RWPE2 (cell line): ENCODE data around the gene RFX5.

Source experiments
- ATAC-seq: fragments of 200-7000 bp; cut with Tn5 transposase; 3 replicates; pipeline ENCODE4 v1.9.1; 2021; ENCODE audit warnings: low read depth
- DNase-seq: peaks from one replicate; pipeline ENCODE4 v3.0.0-alpha.2; 2020; ENCODE audit warnings: low spot score
- H3K27ac ChIP-seq: fragments of 450-650 bp; 2 replicates; pipeline ENCODE4 v1.5.1; 2017; ENCODE audit warnings: mild to moderate bottlenecking; ENCODE audit not compliant: poor library complexity, severe bottlenecking
- H3K27me3 ChIP-seq: fragments of 250-450 bp; sonication (Bioruptor Pico); 2 replicates; pipeline ENCODE4 v1.5.1; 2021; ENCODE audit warnings: mild to moderate bottlenecking, moderate library complexity; ENCODE audit not compliant: insufficient read depth, poor library complexity, severe bottlenecking
- H3K36me3 ChIP-seq: fragments of 250-450 bp; sonication (Bioruptor Pico); 2 replicates; pipeline ENCODE4 v1.5.1; 2020; ENCODE audit warnings: low read depth, mild to moderate bottlenecking, moderate library complexity
- H3K4me1 ChIP-seq: fragments of 250-450 bp; sonication (Bioruptor Pico); 2 replicates; pipeline ENCODE4 v1.5.1; 2021; ENCODE audit warnings: mild to moderate bottlenecking, moderate library complexity; ENCODE audit not compliant: insufficient read depth, poor library complexity, severe bottlenecking
- H3K4me3 ChIP-seq: fragments of 250-450 bp; sonication (Bioruptor Pico); 2 replicates; pipeline ENCODE4 v1.5.1; 2021; ENCODE audit warnings: mild to moderate bottlenecking, moderate library complexity; ENCODE audit not compliant: severe bottlenecking
- H3K9me3 ChIP-seq: fragments of 250-450 bp; sonication (Bioruptor Pico); 2 replicates; pipeline ENCODE4 v1.5.1; 2021; ENCODE audit warnings: mild to moderate bottlenecking, moderate library complexity; ENCODE audit not compliant: severe bottlenecking
- TF ChIP-seq, protein P1 (sequence below): fragments of 450-650 bp; IDR thresholded peaks from one replicate; pipeline ENCODE4 v1.5.1; 2017; ENCODE audit warnings: mild to moderate bottlenecking, moderate library complexity; ENCODE audit not compliant: poor library complexity, severe bottlenecking

Gene RFX5

GRCh38 chr1:151325231-151325630, 21.8 kb downstream of the RFX5 start:
- DNase-seq = no peak
- H3K4me3 ChIP-seq = no peak overlapping the region
- TF ChIP-seq, protein P1, sequence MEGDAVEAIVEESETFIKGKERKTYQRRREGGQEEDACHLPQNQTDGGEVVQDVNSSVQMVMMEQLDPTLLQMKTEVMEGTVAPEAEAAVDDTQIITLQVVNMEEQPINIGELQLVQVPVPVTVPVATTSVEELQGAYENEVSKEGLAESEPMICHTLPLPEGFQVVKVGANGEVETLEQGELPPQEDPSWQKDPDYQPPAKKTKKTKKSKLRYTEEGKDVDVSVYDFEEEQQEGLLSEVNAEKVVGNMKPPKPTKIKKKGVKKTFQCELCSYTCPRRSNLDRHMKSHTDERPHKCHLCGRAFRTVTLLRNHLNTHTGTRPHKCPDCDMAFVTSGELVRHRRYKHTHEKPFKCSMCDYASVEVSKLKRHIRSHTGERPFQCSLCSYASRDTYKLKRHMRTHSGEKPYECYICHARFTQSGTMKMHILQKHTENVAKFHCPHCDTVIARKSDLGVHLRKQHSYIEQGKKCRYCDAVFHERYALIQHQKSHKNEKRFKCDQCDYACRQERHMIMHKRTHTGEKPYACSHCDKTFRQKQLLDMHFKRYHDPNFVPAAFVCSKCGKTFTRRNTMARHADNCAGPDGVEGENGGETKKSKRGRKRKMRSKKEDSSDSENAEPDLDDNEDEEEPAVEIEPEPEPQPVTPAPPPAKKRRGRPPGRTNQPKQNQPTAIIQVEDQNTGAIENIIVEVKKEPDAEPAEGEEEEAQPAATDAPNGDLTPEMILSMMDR = no peak

DNA sequence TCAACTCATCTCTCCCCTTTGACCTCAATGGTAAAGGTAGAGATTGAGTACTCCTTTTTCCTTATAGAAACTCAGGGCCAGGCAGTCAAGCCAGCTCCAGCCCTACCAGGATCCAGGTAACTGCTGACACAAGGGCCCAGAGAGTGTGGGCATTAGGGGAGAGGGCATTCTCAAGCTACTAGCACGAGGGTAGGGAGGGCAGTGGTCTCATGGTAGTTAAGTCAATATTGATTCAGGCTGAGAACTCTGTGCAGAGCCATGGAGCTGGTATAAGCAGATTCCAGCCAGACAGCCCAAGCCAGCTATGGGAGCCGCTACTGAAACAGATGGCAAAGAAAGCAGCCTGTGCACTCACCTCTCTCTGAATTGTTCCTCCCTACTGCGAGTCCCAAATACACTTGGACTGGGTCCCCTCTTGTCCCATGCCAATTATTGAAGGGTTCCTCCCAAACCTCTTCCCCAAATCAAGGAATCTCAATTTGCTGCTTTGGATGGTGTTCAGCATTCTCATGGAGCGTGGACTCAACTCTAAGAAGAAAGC, 22.6 kb downstream of the RFX5 start:
- TF ChIP-seq, protein P1 = no peak
- DNase-seq (no peak), ATAC-seq (no peak)
- Histone ChIP-seq H3K9me3 (no peaks in the 10 kb centered on the region), H3K36me3 (peaks cover 49% of the 10 kb centered on the region), H3K4me1 (peaks cover 10% of the 10 kb centered on the region), H3K4me3 (no peak overlapping the region), H3K27me3 (no peaks in the 10 kb centered on the region), H3K27ac (no peak overlapping the region)

More at GRCh38 chr1:151325231-151325630, 21.8 kb downstream of the RFX5 start:
- H3K9me3 ChIP-seq = no peaks in the 10 kb centered on the region
- H3K27ac ChIP-seq = peak overlapping the region; percentile 58
- peaks cover 10% of the 10 kb centered on the region for H3K4me1 ChIP-seq
- ATAC-seq = no peak
- H3K36me3 ChIP-seq = peaks cover 43% of the 10 kb centered on the region
- no peaks in the 10 kb centered on the region for H3K27me3 ChIP-seq

GRCh38 chr1:151318975-151319374, 28.1 kb downstream of the RFX5 start:
- DNase-seq (no peak), ATAC-seq (no peak)
- Histone ChIP-seq H3K36me3 (peaks cover 71% of the 10 kb centered on the region), H3K27ac (no peak overlapping the region), H3K9me3 (no peaks in the 10 kb centered on the region), H3K27me3 (no peaks in the 10 kb centered on the region), H3K4me3 (no peak overlapping the region), H3K4me1 (peaks cover 8% of the 10 kb centered on the region)
- TF ChIP-seq, protein P1 = no peak

DNA sequence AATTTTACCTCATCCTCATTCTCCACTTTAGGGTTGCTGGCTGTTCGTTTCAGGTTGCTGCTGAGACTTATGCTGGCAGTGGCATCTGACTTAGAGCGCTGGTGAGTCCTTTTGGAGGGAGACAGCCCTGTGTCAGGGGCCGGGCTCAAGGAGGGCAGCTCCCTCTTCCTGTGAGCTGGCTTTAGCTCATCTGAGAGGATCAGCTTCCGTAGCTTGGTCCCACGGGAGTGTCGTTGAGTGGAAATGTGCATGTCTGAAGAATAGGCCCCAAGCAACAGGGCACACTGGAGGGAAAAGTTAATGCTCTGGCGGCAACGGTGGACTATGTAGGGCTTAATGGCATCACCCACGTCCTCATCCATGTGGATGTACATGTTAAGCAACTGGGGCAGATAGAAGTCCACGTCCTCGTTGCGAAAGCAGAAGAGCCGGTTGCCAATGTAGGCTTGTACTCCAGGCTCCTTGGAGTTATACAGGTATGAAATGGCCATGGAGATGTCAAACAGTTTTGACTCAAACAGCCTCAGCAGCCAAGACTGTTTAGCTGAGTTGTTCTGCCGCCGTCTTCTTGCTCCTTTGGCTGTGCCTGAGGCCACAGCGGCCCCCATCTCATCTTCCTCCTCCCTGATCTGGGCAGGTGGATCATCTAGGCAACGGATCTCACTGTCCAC, 31.4 kb downstream of the RFX5 start:
- H3K4me1 ChIP-seq = peaks cover 22% of the 10 kb centered on the region
- ATAC-seq = no peak
- peaks cover 72% of the 10 kb centered on the region for H3K36me3 ChIP-seq
- no peaks in the 10 kb centered on the region for H3K9me3 ChIP-seq
- H3K27me3 ChIP-seq = no peaks in the 10 kb centered on the region
- H3K4me3 ChIP-seq = no peak overlapping the region
- TF ChIP-seq, protein P1 = no peak
- no peak overlapping the region for H3K27ac ChIP-seq
- DNase-seq = no peak
